Mesenchymal stem cell (in vitro differentiated cells and primary cell): Measurements from ENCODE around the gene SKAP1. TPM values are rescaled to one million over a fixed set of nuclear protein-coding genes. Genes with fewer than 3 reads are reported as not detected.
A peak's percentile ranks its signal among the peaks of the same experiment; 100 is the strongest.

ENCODE experiments used
- DNase-seq: peaks from one replicate; pipeline ENCODE4 v3.0.0-alpha.2; 2013
- H2AFZ ChIP-seq: one replicate; pipeline ENCODE4 v1.6.1; 2013; ENCODE audit warnings: low read depth, mild to moderate bottlenecking, control low read depth, inconsistent platforms, low read length, moderate library complexity
- H2AK5ac ChIP-seq: 2 replicates; pipeline ENCODE4 v1.6.1; 2013; ENCODE audit warnings: low read length, moderate library complexity, mild to moderate bottlenecking, inconsistent platforms; ENCODE audit not compliant: severe bottlenecking
- H2BK120ac ChIP-seq: one replicate; pipeline ENCODE4 v1.6.1; 2013; ENCODE audit warnings: low read depth, mild to moderate bottlenecking, inconsistent platforms, low read length, moderate library complexity
- H2BK12ac ChIP-seq, 2 experiments: one replicate each; pipeline ENCODE4 v1.6.1; 2013; ENCODE audit warnings: inconsistent platforms in 2 of 2, low read length in 2 of 2, mild to moderate bottlenecking in 2 of 2, moderate library complexity in 2 of 2, control low read depth in 1 of 2
- H2BK15ac ChIP-seq: one replicate; pipeline ENCODE4 v1.6.1; 2013; ENCODE audit warnings: mild to moderate bottlenecking, low read depth, inconsistent platforms; ENCODE audit not compliant: poor library complexity, severe bottlenecking
- H2BK5ac ChIP-seq: 2 replicates; pipeline ENCODE4 v1.6.1; 2013; ENCODE audit warnings: low read depth, mild to moderate bottlenecking, low read length, control low read depth, inconsistent platforms; ENCODE audit not compliant: poor library complexity, severe bottlenecking
- H3K14ac ChIP-seq, 2 experiments: one replicate each; pipeline ENCODE4 v1.6.1; 2013; ENCODE audit warnings: inconsistent platforms in 2 of 2, low read length in 2 of 2, control low read depth in 1 of 2, mild to moderate bottlenecking in 1 of 2, moderate library complexity in 1 of 2
- H3K18ac ChIP-seq, 2 experiments: one replicate each; pipeline ENCODE4 v1.6.1; 2013; ENCODE audit warnings: inconsistent platforms in 2 of 2, low read length in 2 of 2, control low read depth in 1 of 2, low read depth in 1 of 2, mild to moderate bottlenecking in 1 of 2
- H3K23ac ChIP-seq, 2 experiments: one replicate each; pipeline ENCODE4 v1.6.1; 2013; ENCODE audit warnings: inconsistent platforms in 2 of 2, low read length in 2 of 2, mild to moderate bottlenecking in 2 of 2, moderate library complexity in 2 of 2, control low read depth in 1 of 2
- H3K27ac ChIP-seq: 2 replicates; pipeline ENCODE4 v1.5.1; 2013; ENCODE audit warnings: mild to moderate bottlenecking, moderate library complexity, low read length, control low read depth, inconsistent platforms; ENCODE audit not compliant: poor library complexity, severe bottlenecking
- H3K27me3 ChIP-seq, 2 experiments: 2 replicates each; pipeline versions ENCODE4 v1.6.1 to v1.7.0; 2013; ENCODE audit warnings: low read length in 2 of 2, mild to moderate bottlenecking in 2 of 2, moderate library complexity in 2 of 2, control low read depth in 1 of 2, inconsistent platforms in 1 of 2; ENCODE audit not compliant: control insufficient read depth in 1 of 2, insufficient read depth in 1 of 2
- H3K36me3 ChIP-seq, 2 experiments: 2 replicates each; pipeline versions ENCODE4 v1.6.1 to v1.7.0; 2013; ENCODE audit warnings: low read length in 2 of 2, control low read depth in 1 of 2, inconsistent platforms in 1 of 2, low read depth in 1 of 2, mild to moderate bottlenecking in 1 of 2; ENCODE audit not compliant: insufficient read depth in 2 of 2, control insufficient read depth in 1 of 2
- H3K4ac ChIP-seq, 2 experiments: one replicate each; pipeline ENCODE4 v1.6.1; 2013; ENCODE audit warnings: inconsistent platforms in 2 of 2, low read length in 2 of 2, mild to moderate bottlenecking in 2 of 2, moderate library complexity in 2 of 2, control low read depth in 1 of 2, low read depth in 1 of 2
- H3K4me1 ChIP-seq: 2 replicates; pipeline ENCODE4 v1.6.1; 2013; ENCODE audit warnings: low read depth, low read length, control low read depth; ENCODE audit not compliant: control insufficient read depth, insufficient read depth
- H3K4me2 ChIP-seq: 2 replicates; pipeline ENCODE4 v1.6.1; 2013; ENCODE audit warnings: low read length, mild to moderate bottlenecking, inconsistent platforms; ENCODE audit not compliant: poor library complexity, severe bottlenecking
- H3K4me3 ChIP-seq, 2 experiments: 2 replicates each; pipeline versions ENCODE4 v1.5.1 to v1.7.0; 2013; ENCODE audit warnings: low read length in 2 of 2, mild to moderate bottlenecking in 2 of 2, control low read depth in 1 of 2, low read depth in 1 of 2; ENCODE audit not compliant: insufficient read depth in 1 of 2
- H3K79me1 ChIP-seq: replicated peaks from 2 replicates; pipeline ENCODE4 v1.6.1; 2013; ENCODE audit warnings: mild to moderate bottlenecking, control low read depth, low read length, inconsistent platforms; ENCODE audit not compliant: poor library complexity, severe bottlenecking
- H3K9ac ChIP-seq: 2 replicates; pipeline ENCODE4 v1.7.0; 2013; ENCODE audit warnings: mild to moderate bottlenecking, low read length, moderate library complexity
- H3K9me3 ChIP-seq: 2 replicates; pipeline ENCODE4 v1.7.0; 2013; ENCODE audit warnings: mild to moderate bottlenecking, low read length; ENCODE audit not compliant: control insufficient read depth
- H4K8ac ChIP-seq: one replicate; pipeline ENCODE4 v1.6.1; 2013; ENCODE audit warnings: inconsistent platforms, mild to moderate bottlenecking, low read length, moderate library complexity
- H4K91ac ChIP-seq: one replicate; pipeline ENCODE4 v1.6.1; 2013; ENCODE audit warnings: mild to moderate bottlenecking, low read length, inconsistent platforms
- WGBS: methylation state at CpG from one replicate; pipeline ENCODE4 v1.1.7; 2013; ENCODE audit warnings: mixed read lengths; 5-methylcytosine and 5-hydroxymethylcytosine counted together
- small RNA-seq: library from polyadenylated mRNA; stranded (forward); fragments of <200 nt; extraction: miRNeasy Mini kit (QIAGEN cat#:217004); gene quantifications from one replicate; pipeline ENCODE3, GENCODE V24; 2013; ENCODE audit warnings: low read depth

SKAP1 gene

DNA sequence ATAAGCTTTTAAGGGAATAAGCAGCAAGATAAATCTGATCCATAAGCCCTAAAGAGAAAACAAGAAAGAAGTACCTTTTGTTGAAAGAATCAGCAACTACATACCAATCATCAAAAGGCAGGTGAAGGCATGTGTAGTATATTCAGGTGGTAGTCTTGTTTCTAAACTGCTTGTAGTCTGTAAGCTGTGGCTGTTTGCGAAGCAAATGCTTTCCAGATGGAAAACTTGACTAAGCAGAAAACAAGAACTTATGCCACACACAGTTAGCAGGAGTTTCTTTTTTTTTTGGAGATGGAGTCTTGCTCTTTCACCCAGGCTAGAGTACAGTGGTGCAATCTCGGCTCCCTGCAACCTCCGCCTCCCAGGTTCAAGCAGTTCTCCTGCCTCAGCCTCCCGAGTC lies 334.4 kb downstream of the SKAP1 start:
- Histone ChIP-seq H3K4me1 (peaks cover 6% of the 10 kb centered on the region), H3K79me1 (no peaks in the 10 kb centered on the region), H3K9me3 (no peaks in the 10 kb centered on the region), H2AK5ac (no peak overlapping the region), H3K18ac (no peak overlapping the region), H3K4me2 (no peak overlapping the region), H3K4ac (no peak overlapping the region), H3K14ac (no peak overlapping the region), H4K8ac (no peak overlapping the region), H2BK15ac (no peak overlapping the region), H3K27me3 (no peaks in the 10 kb centered on the region), H3K23ac (no peak overlapping the region), H3K4me3 (no peak overlapping the region), H4K91ac (no peak overlapping the region), H3K27ac (no peak overlapping the region), H2BK12ac (no peak overlapping the region), H2AFZ (no peak overlapping the region), H2BK5ac (no peak overlapping the region), H2BK120ac (no peak overlapping the region), H3K9ac (peak overlapping the region; percentile 30), H3K36me3 (peaks cover 19 to 21% of the 10 kb centered on the region in 2 experiments)
- WGBS: 94% methylated on average over 4 of the region's 4 CpGs
- no peak for DNase-seq

DNA sequence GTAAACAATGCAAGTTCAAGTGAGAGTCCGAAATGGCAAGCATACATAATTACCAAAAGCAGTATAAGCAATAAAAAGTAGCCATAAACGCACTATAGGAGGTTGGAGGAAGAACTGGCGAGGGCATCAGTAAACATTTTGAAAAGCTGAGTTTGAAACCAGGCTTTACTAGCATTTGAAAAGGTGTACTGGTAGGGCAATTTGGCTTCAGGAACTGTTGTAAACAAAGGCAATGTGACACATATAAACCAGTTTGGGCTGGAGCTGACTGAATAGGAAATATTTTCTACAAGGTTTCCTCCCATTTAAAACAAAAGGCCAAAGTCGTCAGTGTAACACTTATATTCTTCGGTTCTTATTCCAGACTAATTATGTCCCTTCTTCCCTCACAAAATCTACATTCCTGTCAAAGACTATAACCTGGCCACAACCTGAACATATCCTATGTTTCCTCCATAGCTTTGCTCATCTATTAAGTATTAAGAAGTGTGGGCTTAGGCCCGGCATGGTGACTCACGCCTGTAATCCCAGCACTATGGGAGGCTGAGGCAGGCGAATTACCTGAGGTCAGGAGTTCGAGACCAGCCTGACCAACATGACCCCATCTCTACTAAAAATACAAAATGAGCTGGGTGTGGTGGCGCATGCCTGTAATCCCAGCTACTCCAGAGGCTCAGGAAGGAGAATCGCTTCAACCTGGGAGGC lies 336.5 kb downstream of the SKAP1 start:
- Histone ChIP-seq H3K9me3 (no peaks in the 10 kb centered on the region), H3K4me3 (no peak overlapping the region), H2AK5ac (no peak overlapping the region), H3K9ac (no peak overlapping the region), H3K79me1 (no peaks in the 10 kb centered on the region), H3K27me3 (no peaks in the 10 kb centered on the region), H2BK15ac (no peak overlapping the region), H2BK5ac (no peak overlapping the region), H3K4me1 (peaks cover 7% of the 10 kb centered on the region), H2AFZ (no peak overlapping the region), H3K18ac (no peak overlapping the region), H3K27ac (no peak overlapping the region), H3K4ac (no peak overlapping the region), H4K91ac (no peak overlapping the region), H3K14ac (no peak overlapping the region), H4K8ac (no peak overlapping the region), H2BK12ac (no peak overlapping the region), H3K23ac (no peak overlapping the region), H2BK120ac (no peak overlapping the region), H3K36me3 (peaks cover 19 to 21% of the 10 kb centered on the region in 2 experiments), H3K4me2 (no peak overlapping the region)
- no peak for DNase-seq
- WGBS: 94% methylated on average over 8 of the region's 11 CpGs

DNA sequence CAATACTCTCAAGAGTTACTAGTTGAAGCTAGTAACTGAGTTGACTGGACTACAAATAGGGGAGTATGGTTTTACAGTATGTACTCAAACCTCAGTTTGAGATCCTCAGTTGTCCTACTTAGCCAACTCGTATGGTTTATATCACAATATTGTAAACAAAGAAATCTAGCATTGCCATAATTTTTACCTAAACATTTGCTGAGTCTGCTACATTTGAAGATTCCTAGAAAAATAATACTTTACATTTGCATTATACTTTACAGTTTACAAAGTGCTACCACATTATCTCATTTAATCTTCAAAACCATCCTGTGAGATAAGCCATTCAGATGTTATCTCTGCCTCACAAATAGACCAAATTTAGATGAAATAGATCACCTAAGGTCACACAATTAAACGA lies 345.1 kb downstream of the SKAP1 start:
- WGBS: 79% methylated on average over 2 of the region's 2 CpGs
- no peak overlapping the region for H3K4me2 ChIP-seq
- H3K4ac ChIP-seq: no peak overlapping the region
- H2BK5ac ChIP-seq: no peak overlapping the region
- no peak overlapping the region for H3K4me3 ChIP-seq
- no peak for DNase-seq
- H2BK12ac ChIP-seq: no peak overlapping the region
- no peak overlapping the region for H2BK15ac ChIP-seq
- H4K8ac ChIP-seq: no peak overlapping the region
- no peaks in the 10 kb centered on the region for H3K9me3 ChIP-seq
- no peak overlapping the region for H2AK5ac ChIP-seq
- no peak overlapping the region for H4K91ac ChIP-seq
- H3K27ac ChIP-seq: no peak overlapping the region
- no peaks in the 10 kb centered on the region for H3K36me3 ChIP-seq
- H3K9ac ChIP-seq: no peak overlapping the region
- no peaks in the 10 kb centered on the region for H3K27me3 ChIP-seq
- no peak overlapping the region for H2AFZ ChIP-seq
- no peak overlapping the region for H3K23ac ChIP-seq
- H3K18ac ChIP-seq: no peak overlapping the region
- H2BK120ac ChIP-seq: no peak overlapping the region
- no peak overlapping the region for H3K14ac ChIP-seq
- H3K79me1 ChIP-seq: peaks cover 2% of the 10 kb centered on the region
- peaks cover 8% of the 10 kb centered on the region for H3K4me1 ChIP-seq

Small RNA genes within 50 kb of the gene (small RNA-seq; reads per million reads assigned to genes)
- gene MIR1203 (not detected), gene RF00012 (not detected), gene RF00019 (not detected), gene RNU6-1152P (not detected), gene RNU6-1201P (not detected)
